Caco-2 (cell line): ENCODE data around the gene CFAP99. TPM values are rescaled to one million over a fixed set of nuclear protein-coding genes. Genes with fewer than 3 reads are reported as not detected.

Experiments used
- BruUV-seq: library from RNA; stranded (reverse); fragments of 400-500 nt; replicated peaks from 2 replicates; lab custom pipeline; 2021; lab: Mats Ljungman, UMichigan
- CTCF ChIA-PET: fragments of 300-600 bp; sonication (Branson Sonifier 250); formaldehyde crosslinking; loops from one replicate; lab custom pipeline; 2022; ENCODE audit warnings: antibody characterized with exemption; lab: Charles Lee
- POLR2A ChIA-PET: fragments of 300-600 bp; sonication (Branson Sonifier 250); formaldehyde crosslinking; loops from one replicate; lab custom pipeline; 2022; ENCODE audit warnings: antibody characterized with exemption; lab: Charles Lee
- DNase-seq, 2 experiments: peaks; one replicate each; pipeline versions ENCODE4 v3.0.0 to v3.0.0-alpha.2; 2020 to 2022
- H3K27me3 ChIP-seq: replicated peaks from 2 replicates; pipeline ENCODE4 v1.6.0; 2011; ENCODE audit warnings: low read length; ENCODE audit not compliant: control insufficient read depth, insufficient read depth
- H3K36me3 ChIP-seq: 2 replicates; pipeline ENCODE4 v1.5.1; 2011; ENCODE audit warnings: low read length; ENCODE audit not compliant: control insufficient read depth, insufficient read depth
- H3K4me1 ChIP-seq: fragments of 250-450 bp; sonication (Bioruptor Pico); 2 replicates; pipeline ENCODE4 v1.5.1; 2020; ENCODE audit warnings: mild to moderate bottlenecking
- H3K4me3 ChIP-seq: 2 replicates; pipeline ENCODE4 v1.5.1; 2011; ENCODE audit warnings: low read depth, mild to moderate bottlenecking, control low read depth, low read length
- H3K9me3 ChIP-seq: fragments of 250-450 bp; sonication (Bioruptor Pico); 2 replicates; pipeline ENCODE4 v1.5.1; 2020; ENCODE audit warnings: mild to moderate bottlenecking, moderate library complexity
- H3K27ac Mint-ChIP-seq: one replicate; pipeline ENCODE4 v1.8.0; 2022; ENCODE audit warnings: mixed read lengths; ENCODE audit not compliant: unreplicated experiment
- H3K27me3 Mint-ChIP-seq: one replicate; pipeline ENCODE4 v1.8.0; 2022; ENCODE audit warnings: mixed read lengths; ENCODE audit not compliant: insufficient read depth, unreplicated experiment
- H3K36me3 Mint-ChIP-seq: one replicate; pipeline ENCODE4 v1.8.0; 2022; ENCODE audit warnings: mild to moderate bottlenecking, mixed read lengths; ENCODE audit not compliant: insufficient read depth, unreplicated experiment
- H3K4me1 Mint-ChIP-seq: one replicate; pipeline ENCODE4 v1.8.0; 2022; ENCODE audit warnings: low read depth, mixed read lengths; ENCODE audit not compliant: unreplicated experiment
- H3K4me3 Mint-ChIP-seq: one replicate; pipeline ENCODE4 v1.8.0; 2022; ENCODE audit warnings: mild to moderate bottlenecking, moderate library complexity, mixed read lengths; ENCODE audit not compliant: unreplicated experiment
- H3K9me3 Mint-ChIP-seq: one replicate; pipeline ENCODE4 v1.8.0; 2022; ENCODE audit warnings: mixed read lengths; ENCODE audit not compliant: unreplicated experiment
- intact Hi-C: fragments of 100-400 bp; cut with micrococcal nuclease; formaldehyde crosslinking; loops from one replicate; pipeline ENCODE4 v1.10.0; 2022; ENCODE audit not compliant: unreplicated experiment
- total RNA-seq: library from RNA; stranded (reverse); gene quantifications from 2 replicates; pipeline ENCODE4 v1.2.3, GENCODE V29; 2022
- TF ChIP-seq, protein P1 (sequence below), 2 experiments: fragments of 200-600 bp in 1 of 2; IDR thresholded peaks; 1 replicate in 1 of 2; 2 replicates in 1 of 2; pipeline versions ENCODE4 v1.5.1 to v1.8.0; 2011 to 2022; ENCODE audit warnings: antibody characterized with exemption in 1 of 2, control low read depth in 1 of 2, inconsistent platforms in 1 of 2, low read depth in 1 of 2, low read length in 1 of 2, mild to moderate bottlenecking in 1 of 2, moderate library complexity in 1 of 2; ENCODE audit not compliant: insufficient read depth in 1 of 2, severe bottlenecking in 1 of 2, unreplicated experiment in 1 of 2

CFAP99 gene
- total RNA-seq, 1 experiment from 2014 or later: not detected

DNA sequence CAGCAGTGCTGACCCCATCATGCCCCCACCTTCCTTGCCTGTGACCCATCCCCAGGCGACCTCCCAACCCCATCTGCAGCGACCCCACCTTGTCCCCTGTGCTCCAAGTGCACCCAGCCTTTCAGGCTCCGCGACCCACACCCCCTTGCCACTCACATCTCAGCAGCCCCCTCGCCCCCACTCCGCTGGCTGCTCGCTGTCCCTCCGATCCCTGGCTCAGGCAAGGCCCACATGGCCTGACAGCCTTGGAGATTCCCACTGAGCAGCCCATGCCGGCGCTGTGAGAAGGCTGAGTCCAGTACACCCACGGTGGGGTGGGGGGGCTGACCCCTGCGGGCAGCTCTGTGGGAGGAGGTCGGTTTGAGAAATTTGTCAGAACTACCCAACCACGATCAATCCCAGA lies 9.4 kb upstream of the CFAP99 start:
- CTCF ChIA-PET: no interaction called here
- intact Hi-C loops: no loop called here
- POLR2A ChIA-PET: no interaction called here
- H3K4me3 Mint-ChIP-seq: no peak overlapping the region
- no peaks in the 10 kb centered on the region for H3K9me3 Mint-ChIP-seq
- BruUV-seq: no TSS peak
- Histone ChIP-seq H3K27me3 (no peaks in the 10 kb centered on the region), H3K36me3 (no peaks in the 10 kb centered on the region), H3K9me3 (no peaks in the 10 kb centered on the region), H3K4me1 (peaks cover 27% of the 10 kb centered on the region), H3K4me3 (no peak overlapping the region)
- no peaks in the 10 kb centered on the region for H3K36me3 Mint-ChIP-seq
- H3K27me3 Mint-ChIP-seq: no peaks in the 10 kb centered on the region
- H3K27ac Mint-ChIP-seq: no peak overlapping the region
- peak in 1 of 2 experiments; percentile 31 for DNase-seq
- TF ChIP-seq, protein P1, sequence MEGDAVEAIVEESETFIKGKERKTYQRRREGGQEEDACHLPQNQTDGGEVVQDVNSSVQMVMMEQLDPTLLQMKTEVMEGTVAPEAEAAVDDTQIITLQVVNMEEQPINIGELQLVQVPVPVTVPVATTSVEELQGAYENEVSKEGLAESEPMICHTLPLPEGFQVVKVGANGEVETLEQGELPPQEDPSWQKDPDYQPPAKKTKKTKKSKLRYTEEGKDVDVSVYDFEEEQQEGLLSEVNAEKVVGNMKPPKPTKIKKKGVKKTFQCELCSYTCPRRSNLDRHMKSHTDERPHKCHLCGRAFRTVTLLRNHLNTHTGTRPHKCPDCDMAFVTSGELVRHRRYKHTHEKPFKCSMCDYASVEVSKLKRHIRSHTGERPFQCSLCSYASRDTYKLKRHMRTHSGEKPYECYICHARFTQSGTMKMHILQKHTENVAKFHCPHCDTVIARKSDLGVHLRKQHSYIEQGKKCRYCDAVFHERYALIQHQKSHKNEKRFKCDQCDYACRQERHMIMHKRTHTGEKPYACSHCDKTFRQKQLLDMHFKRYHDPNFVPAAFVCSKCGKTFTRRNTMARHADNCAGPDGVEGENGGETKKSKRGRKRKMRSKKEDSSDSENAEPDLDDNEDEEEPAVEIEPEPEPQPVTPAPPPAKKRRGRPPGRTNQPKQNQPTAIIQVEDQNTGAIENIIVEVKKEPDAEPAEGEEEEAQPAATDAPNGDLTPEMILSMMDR (IDR thresholded peaks at IDR 0.05; ENCODE audit: insufficient read depth in 1 of 2, low read depth in 1 of 2, low read length in 1 of 2, severe bottlenecking in 1 of 2, unreplicated experiment in 1 of 2): no peak
- peaks cover 7% of the 10 kb centered on the region for H3K4me1 Mint-ChIP-seq

DNA sequence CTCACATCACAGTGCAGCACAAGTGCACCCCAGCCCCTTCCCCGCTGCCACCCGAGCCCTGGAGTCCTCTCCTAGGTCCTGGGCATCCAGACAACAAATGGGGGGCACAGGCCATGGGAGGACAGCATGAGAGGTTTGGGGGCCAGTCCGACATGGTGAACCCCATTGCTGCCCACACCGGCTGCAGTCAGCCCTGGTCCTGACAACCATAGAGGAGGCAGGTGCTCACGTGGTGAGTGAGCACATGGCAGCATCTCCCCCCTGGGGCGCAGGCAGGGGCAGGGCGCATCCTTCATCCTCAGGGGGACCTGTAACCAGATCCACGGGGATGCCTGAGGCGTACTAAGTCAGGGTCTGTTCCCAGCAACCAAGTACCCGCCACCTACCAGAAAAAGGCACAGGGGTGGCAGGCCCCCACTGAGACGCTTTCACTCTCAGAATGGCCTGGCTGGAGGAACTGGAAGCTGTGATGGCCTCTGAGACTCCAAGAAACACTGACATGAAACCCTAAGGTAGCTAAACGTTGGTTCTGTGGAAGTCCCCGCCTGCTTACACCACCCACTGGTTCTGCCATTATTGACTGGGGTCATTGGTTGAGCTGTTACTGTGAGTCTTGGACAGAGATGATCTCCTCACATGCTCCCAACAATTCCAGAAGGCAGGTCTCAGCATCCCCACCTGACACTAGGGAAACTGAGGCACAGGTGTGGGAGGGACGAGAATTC lies 6.8 kb upstream of the CFAP99 start:
- no peaks in the 10 kb centered on the region for H3K9me3 Mint-ChIP-seq
- peaks cover 7% of the 10 kb centered on the region for H3K4me1 Mint-ChIP-seq
- ChIA-PET CTCF (interaction anchor here (0.7 kb wide), 1 partner anchor 644 kb away, joined by 7 read pairs; no protein-coding TSS in a partner anchor), POLR2A (no interaction called here)
- peaks cover 10% of the 10 kb centered on the region for H3K27me3 Mint-ChIP-seq
- peak overlapping the region; percentile 57 for H3K4me3 Mint-ChIP-seq
- intact Hi-C loops: no loop called here
- no peak for DNase-seq
- no peaks in the 10 kb centered on the region; the same call in 1 of the 2 replicates for H3K27me3 ChIP-seq
- H3K4me1 ChIP-seq: peaks cover 27% of the 10 kb centered on the region
- H3K9me3 ChIP-seq: no peaks in the 10 kb centered on the region
- TF ChIP-seq, protein P1 (IDR thresholded peaks at IDR 0.05; ENCODE audit: insufficient read depth in 1 of 2, low read depth in 1 of 2, low read length in 1 of 2, severe bottlenecking in 1 of 2, unreplicated experiment in 1 of 2): no peak
- H3K4me3 ChIP-seq: no peak overlapping the region
- no TSS peak for BruUV-seq
- no peaks in the 10 kb centered on the region for H3K36me3 ChIP-seq
- H3K27ac Mint-ChIP-seq: no peak overlapping the region
- no peaks in the 10 kb centered on the region for H3K36me3 Mint-ChIP-seq

DNA sequence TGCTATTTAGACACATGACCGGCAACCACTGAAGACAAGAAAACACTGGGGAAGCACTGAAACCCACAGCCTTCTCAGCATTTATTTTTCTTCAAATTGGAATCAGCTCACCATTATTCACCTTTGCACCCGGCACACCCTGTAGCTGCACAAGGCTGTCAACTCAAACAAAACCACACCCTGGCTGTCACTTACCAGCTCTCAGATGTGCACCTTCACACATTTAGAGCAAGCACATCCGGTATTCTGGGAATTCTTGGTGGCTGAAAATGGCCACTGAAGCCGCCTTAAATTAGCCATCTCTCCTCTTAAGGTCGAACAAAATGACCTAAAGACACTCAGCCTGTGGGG lies 6.2 kb upstream of the CFAP99 start:
- H3K27ac Mint-ChIP-seq: peak overlapping the region; percentile 51

More for the DNA sequence above, 6.2 kb upstream of the CFAP99 start:
- Histone ChIP-seq H3K4me1 (peaks cover 27% of the 10 kb centered on the region), H3K27me3 (no peaks in the 10 kb centered on the region; the same call in 1 of the 2 replicates), H3K9me3 (no peaks in the 10 kb centered on the region), H3K36me3 (no peaks in the 10 kb centered on the region), H3K4me3 (peak overlapping the region; percentile 22)
- H3K36me3 Mint-ChIP-seq: no peaks in the 10 kb centered on the region
- BruUV-seq: TSS peak; percentile 32
- peaks cover 11% of the 10 kb centered on the region for H3K27me3 Mint-ChIP-seq
- ChIA-PET CTCF (interaction anchor here (0.7 kb wide), 1 partner anchor 644 kb away, joined by 7 read pairs; no protein-coding TSS in a partner anchor), POLR2A (no interaction called here)
- TF ChIP-seq, protein P1 (IDR thresholded peaks at IDR 0.05; ENCODE audit: insufficient read depth in 1 of 2, low read depth in 1 of 2, low read length in 1 of 2, severe bottlenecking in 1 of 2, unreplicated experiment in 1 of 2): no peak
- H3K4me1 Mint-ChIP-seq: peaks cover 7% of the 10 kb centered on the region
- peak overlapping the region; percentile 57 for H3K4me3 Mint-ChIP-seq
- intact Hi-C loops: no loop called here
- H3K9me3 Mint-ChIP-seq: no peaks in the 10 kb centered on the region
- peak; percentile 23 to 66 for DNase-seq
